GM19467 (cell line): ENCODE data around the gene SRCIN1.

Source experiments
- ATAC-seq: cut with Tn5 transposase; IDR thresholded peaks from one replicate; pipeline ENCODE4 v1.9.1; 2021; ENCODE audit warnings: mild to moderate bottlenecking, moderate library complexity; ENCODE audit not compliant: unreplicated experiment

Gene SRCIN1

DNA sequence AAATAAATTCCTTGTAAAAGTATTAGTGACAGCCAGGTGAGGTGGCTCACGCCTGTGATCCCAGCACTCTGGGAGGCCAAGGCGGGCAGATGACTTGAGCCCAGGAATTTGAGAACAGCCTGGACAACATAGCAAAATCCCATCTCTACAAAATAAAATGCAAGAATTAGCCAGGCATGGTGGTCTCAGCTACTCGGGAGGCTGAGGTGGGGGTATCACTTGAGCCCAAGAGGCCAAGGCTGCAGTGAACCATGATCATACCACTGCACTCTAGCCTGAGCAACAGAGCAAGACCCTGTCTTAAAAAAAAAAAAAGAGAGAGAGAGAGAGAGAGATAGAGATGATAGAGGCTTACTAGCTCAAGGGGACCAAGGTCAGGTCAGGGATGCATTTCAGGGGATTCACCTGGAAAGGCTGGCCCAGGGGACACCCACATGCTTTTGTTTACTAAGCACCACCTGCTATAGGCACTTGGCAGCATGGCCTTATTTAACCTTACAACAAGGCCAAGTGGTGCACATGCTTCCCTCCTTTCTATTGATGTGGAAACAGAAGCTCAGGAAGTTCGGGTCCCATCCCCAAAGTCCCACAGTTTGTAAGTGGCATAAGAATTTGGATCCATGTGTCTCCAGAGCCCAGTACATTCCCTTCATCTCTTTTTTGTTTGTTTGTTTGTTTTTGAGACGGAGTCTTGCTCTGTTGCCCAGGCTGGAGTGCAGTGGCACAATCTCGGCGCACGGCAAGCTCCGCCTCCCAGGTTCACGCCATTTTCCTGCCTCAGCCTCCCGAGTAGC is 12.4 kb upstream of the SRCIN1 start:
- no peak for ATAC-seq

DNA sequence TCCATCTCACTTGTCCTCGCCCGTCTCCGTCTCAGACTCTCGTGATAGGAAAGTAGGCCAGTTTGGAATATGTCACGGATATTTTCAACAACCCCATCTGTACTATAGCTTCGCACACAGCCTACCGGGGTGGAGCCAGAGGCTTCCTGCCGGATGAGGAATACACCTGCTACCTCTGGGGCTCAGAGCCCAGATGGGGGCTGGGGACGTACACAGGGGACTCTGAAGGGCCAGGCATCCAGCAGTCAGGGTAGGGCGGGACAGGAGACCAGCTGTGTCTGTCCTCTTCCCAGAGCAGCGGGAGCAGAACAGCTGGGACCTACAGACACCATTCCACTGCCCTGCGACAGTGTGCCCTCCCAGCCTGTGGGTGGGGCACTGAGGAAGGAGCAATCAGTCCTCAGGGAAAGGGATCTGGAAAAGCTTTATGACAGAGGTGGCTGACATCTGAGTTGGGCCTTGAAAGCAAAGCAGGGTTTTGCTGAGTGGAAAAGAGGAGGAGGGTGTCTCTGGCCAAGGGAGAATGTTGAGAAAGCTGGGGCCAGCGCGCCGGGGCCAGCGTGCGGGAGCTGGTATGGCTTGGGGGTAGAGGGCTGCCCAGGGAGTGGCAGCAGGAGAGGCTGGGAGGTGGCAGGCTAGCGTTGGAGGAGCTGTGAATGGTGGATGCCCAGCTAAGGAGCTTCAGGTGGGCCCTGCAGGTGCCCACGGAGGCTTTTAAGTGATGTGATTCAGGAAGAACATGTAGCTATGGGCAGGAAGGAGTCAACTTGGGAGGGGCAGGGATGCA is 11.5 kb upstream of the SRCIN1 start:
- no peak for ATAC-seq

DNA sequence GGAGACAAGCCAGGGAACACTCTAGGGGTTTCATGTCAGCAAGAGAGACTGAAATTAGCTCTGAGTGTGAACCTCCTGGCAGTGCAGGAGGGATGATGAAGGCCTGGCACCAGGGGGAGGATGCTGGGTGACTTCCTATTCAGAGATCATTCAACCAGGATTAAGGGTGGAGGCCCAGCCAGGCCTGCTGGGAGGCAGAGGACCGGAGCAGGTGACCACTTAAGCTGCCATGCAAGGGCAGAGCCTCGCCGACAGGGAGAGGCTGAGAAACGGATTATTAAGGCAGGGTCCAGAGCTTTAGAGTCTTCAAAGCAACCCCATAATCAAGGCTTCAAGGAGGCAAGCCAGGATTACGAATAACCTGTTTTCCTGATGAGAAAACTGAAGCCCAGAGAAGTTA is 10.6 kb upstream of the SRCIN1 start:
- ATAC-seq: no peak

DNA sequence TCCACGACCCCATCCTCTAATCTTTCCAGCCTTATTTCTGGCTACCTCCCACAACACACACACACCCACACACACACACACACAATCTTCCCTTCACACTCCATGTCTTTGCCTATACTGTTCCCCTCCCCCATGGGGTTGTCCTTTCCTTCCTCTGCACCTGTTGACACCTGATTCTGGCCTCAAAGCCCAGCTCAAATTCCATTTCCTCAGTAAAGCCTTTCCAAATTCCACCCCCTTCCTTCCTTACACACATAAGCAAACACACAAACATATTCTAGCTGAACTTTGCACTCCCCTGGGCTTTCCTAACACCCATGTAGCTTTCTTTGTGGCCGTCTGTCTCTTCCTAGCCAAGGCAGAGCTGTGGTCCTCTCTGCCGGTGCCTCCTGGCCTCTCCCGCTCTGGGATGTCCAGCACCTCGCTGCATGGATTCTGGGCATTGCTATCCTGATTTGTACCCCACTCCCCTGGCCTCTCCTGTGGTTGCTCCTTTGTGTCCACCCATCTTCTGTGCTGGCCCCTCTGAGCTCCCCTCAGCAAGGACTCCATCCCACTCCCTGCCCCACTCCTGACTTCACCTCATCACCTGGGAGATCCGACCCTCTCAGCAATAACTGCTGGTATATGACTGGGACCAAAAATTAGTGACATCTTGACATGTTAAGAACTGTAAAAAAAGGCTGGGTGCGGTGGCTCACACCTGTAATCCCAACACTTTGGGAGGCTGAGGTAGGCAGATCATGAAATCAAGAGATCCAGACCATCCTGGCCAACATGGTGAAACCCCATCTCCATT is 8.4 kb upstream of the SRCIN1 start:
- no peak for ATAC-seq

DNA sequence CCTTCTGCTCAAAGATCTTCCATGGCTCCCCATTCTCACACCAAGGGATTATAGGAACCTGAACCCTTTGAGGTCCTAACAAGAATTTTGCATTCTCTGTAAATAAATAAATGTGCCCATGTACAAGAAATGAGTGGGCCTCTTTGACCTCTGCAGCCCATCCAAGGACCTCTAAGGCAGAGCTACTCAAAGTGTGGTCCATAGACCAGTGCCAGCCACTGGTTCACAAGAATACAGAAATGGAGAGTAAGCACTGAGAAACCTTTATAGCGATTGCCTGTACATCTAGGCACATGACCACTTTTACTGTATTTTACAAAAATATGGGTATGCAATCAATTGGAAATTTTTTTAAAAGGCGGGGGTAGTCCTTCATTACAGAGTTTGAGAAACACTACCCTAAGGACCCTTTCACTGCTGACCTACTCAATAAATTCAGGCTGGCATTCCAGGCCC is 7.8 kb upstream of the SRCIN1 start:
- ATAC-seq: no peak

DNA sequence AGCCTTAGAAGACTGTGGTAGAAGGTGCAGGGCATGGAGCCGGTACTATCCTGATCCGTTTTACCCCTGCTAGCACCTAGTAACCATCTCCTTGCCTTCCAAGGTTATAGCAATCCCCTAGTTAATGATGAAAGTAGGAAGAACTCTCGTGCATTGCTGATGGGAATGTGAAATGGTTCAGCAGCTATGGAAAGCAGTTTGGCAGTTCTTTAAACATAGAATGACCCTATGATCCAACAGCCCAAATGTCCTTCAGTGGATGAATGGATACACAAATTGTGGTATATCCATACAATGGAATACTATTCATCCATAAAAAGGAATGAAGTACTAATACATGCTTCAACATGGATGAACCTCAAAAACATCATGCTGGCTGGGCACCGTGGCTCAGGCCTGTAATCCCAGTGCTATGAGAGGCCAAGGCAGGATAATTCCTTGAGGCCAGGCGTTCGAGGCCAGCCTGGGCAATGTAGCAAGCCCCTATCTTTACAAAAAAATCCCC is 6.2 kb upstream of the SRCIN1 start:
- no peak for ATAC-seq

DNA sequence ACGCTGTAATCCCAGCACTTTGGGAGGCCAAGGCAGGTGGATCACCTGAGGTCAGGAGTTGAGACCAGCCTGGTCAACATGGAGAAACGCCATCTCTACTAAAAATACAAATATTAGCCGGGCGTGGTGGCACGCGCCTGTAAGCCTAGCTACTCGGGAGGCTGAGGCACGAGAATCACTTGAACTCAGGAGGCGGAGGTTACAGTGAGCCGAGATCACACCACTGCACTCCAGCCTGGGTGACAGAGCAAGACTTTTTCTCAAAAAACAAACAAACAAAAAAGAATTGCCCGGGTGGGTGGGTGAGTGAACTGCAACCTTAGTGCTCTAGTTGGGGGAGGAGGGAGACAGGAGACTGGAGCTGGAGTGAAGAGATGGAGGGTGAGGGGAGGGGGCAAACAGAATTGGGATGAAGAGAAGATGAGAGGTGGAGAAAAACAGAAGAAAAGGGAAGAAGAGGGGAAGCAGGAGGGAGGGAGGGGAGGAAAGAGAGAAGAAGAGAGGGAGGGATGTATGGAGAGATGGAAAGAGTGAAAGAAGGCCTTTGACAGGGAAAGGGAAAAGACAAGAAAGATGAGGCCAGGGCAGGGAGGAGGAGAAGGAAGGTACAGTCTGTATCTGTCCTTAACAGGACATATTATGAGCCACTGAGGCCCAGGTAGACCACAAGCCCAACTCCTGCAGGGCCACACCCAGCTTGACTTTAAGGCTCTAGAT is 5.5 kb upstream of the SRCIN1 start:
- ATAC-seq: no peak

DNA sequence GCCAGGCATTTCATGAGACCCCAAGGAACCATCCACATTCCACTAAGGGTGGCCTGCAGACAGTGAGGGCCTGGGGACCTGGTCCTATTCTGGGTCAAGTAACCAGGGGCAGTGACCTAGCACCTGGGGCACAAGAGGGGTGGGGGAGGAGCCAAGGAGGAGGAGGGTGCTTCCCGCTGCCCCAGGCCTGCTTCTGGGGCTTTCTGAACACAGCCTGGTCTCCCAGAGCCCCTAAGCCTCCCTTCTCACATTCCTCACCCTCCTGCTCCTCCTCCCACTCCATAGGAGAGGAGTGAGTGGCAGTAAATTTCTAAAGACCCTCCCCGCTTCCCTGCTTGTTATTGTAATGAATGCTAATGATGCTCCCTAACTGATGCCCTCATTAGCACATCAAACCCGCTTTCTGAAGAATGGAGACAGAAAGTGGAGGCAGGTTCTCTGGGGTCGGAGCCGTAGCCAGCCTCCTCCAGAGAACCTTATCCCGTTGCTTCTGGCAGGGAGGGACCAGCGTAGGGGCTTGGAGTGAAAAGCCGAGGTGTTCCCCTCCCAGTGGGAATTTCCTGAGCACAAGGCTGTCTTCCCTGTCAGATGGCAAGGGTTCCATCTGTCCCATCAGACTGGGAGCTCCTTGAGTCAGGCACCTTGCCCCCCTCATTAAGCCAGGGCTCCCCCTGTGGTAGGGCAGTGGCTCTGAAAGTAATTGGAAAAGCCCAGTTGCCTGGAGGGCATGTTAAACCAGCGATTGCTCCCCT is 3.7 kb upstream of the SRCIN1 start:
- no peak for ATAC-seq

DNA sequence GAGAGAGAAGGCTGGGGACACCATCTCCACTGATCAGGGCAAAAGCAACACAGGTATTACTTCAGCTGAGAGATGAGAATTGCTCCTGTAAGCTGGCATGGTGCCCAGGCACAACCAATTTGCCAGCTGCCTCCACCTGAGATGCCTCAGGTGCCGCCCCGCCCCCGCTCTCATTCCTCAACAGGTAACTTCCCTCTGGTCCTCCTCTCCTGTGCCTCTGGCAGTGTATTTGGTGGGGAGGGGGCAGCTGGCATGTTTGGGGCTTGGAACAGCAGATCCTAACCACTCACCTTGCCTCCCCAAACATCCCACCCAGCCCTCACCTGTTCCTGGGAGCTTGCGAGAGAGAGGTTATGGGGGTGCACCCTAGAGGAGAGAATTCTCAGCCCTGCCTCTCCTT is 2.9 kb upstream of the SRCIN1 start:
- no peak for ATAC-seq

DNA sequence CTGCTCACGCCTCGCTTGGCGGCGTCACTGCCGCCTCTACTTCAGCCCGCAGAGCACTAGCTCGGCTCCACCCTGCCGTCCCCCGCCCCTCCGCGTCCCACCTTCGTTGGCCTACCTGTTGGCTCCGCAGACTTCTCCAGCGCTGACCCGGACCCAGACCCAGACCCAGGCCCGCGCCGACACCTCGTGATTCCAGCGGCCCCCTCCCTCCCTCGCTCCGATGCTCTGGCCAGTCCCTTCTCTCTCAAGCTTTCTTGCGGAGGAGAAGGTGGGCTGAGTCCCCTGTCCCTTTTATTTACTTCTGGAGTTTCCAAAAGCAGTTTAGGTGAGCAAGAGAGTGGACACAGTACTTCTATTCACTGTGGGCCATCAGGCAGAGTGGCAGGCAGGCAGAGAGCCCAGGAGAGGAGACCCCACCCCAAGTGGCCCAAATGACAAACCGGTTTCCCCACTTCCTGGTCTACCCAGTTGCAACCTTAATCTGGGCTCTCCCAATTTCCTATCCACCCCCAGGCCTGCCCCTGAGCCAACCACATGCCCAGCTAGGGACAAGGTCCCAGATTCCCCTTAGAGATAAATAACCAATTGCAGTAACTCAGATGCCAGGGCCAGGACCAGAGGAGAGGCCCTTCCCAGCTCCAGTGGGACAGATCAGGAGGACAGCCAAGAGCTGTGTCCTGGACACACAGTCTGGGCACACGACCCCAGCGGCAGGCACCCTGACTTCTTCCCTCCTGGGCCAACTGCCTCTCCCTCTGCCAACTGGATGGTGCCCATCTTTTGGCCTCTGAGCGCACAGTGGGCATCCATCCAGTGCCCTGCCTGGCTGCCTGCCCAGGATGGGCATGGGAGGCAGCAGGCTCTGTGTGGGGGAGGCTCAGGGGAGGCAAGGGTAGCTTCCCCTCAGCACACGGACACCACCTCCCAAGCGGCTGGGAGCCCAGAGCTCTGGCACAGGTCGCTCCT is 1.2 kb upstream of the SRCIN1 start:
- no peak for ATAC-seq

DNA sequence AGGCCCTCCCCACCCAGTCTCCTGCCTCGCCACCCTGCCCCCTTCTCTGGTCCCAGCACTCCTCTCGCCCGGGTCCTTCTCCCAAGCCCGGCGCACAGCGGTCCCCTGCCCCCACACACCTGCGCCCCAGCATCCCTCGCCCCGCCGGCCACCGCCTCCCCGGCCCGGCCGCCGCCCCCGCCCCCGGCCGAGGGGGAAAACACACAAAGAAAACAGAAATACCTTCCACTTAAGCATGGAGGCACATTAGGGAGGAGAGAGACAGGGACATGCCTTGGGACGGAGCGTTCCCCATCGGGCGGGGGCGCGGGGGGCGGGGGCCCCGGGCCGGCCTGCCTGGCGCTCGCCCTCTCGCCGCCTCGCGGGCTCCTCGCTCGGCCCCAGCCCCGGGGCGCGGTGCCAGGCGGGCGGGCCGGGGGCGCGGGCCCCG is 326 bp downstream of the SRCIN1 start:
- no peak for ATAC-seq

DNA sequence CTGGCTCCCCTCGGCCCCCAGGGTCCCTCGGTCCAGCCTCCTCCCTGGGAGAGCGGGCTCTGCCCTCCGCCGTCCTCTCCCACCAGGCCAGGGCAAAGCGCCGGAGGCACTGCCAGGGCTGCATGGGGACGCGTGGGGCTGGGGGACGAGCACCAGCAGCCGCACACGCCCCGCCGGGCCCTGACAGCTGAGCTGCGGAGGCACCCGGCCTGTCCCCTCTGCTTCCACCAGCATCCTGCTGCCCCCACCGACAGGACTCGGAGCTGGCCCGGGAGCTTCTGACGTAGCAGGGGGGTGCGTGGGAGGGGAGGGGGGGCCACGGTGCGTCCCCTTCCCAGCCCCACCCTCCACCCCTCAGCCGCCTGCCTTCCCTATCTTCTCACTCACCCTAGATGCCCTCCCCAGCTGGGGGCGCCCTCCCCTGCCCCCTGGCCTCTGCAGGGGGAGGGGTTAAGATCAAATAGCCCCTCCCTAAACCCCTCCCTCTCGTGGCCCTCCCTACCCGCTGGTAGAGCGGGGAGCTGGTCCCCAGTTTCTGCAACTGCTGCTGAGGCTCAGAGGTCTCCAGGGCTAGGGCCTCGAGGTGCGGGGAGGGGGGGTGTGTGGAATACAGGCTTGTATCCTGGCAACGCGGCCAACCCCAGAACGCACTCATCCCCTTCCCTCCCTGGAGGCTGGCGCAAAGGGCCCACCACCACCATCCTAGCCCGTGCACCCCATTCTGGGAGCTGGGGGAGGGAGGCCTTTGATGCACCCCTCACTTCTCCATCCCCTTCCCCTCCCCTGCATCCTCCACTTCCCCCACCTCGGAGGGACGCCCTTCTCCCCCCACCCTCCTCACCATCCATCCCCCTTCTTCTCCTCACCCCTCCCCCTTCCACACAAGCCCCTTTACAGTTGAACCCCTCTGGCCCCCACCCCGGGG is 1.0 kb downstream of the SRCIN1 start:
- ATAC-seq: no peak

DNA sequence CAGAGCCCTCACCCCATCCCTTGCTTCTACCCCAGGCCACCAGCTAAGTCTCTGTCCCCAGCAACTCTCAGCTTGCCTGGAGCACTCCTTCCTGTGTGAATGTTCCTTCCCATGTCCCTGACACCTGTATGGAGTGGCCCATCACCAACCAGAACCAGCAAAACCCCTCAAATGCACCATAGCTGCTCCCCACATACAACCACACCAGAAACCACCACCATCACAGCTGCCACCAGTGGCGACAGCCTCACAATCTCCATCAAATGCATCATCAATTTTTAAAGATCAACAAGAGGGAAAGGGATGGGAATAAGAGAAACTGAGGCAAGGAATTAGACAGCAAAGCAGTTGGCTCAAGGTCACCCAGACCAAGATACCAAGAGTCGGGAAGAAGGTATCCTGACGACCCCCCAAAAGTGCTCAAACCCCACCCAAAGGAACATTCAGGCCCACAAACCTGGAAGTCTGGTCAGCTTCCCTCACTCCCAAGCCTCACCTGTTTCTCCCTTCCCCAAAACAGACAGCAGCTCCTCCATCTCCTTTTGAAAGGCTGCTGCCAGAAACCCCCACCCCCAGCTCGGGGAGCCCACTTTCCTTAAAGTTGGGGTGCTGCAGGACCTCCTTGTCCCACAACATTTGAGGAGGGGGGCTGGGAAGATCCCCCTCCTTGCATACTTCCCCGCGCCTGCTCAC is 1.8 kb downstream of the SRCIN1 start:
- no peak for ATAC-seq

DNA sequence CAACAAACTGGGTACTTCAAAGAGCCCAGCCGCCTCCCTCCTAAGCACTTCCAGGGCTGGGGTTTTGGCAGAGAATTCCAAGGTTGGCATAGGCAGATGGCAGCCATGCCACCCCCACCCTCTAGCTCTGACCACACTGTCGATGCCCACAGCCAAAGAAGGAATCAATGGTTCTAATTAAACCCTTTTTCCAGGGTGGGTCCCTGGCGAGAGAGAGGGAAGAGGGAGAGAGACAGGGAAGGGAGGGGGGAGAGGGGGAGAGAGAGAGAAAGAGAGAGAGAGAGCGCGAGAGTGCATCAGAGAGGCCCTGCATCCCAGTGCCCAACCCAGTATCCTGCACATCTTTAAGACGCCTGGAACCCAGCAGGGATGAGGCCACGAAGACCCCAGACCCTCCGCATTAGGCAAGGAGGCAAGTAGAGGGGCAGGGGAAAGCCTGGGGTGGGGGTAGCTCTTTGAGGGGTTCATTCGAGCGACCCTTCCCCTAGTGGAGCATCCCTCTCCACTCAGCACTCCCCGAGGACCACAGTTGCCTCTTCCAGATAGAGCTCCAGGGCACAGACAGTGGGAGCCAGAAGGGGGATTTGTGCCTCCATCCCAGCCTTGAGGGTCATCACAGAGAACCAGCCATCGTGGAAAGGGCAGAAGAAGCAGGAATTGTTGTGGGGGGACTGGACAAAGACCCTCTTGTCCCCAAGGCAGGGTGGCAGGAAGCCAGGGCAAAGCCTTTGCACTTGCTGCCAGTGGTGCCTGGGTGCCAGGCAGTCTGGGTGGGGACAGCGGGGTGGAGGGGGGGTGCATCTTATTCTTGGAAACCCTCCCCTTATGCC is 2.6 kb downstream of the SRCIN1 start:
- ATAC-seq: no peak

DNA sequence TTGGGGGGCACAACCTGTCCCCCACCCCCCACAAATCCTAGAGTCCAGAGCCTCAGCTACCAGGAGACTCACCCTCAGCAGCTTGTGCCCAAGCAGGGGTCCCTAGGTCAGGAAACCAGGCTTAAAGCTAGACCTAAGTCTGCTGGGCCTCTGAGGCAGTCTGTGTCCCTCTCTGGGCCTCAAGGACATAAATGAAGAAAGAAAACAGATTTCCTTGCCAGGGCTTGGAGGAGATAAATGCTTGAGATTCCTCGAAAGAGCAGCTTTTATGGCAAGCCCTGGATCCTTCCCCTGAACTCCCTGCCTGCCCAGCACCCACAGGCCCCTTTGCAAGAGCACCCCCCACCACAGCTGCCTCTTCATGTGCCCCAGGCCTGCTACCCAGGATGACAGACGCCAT is 3.3 kb downstream of the SRCIN1 start:
- no peak for ATAC-seq
